Stomach (tissue), 9 donors: ENCODE data around the gene SLMAP. TPM values are rescaled to one million over a fixed set of nuclear protein-coding genes. Genes with fewer than 3 reads are reported as not detected.

Source experiments
- DNase-seq, 2 donors: peaks; one replicate each; pipeline versions ENCODE4 v3.0.0 to v3.0.0-alpha.2; 2013 to 2019
- H3K27ac ChIP-seq, 5 donors: fragments of 200-600 bp in 4 of 5; sonication (generic) in 4 of 5; one replicate each; pipeline ENCODE4 v1.5.1; 2013 to 2019; ENCODE audit warnings: mild to moderate bottlenecking in 1 of 5, moderate library complexity in 1 of 5
- H3K27me3 ChIP-seq, 3 donors: fragments of 200-600 bp; sonication (generic); one replicate each; pipeline ENCODE4 v1.5.1; 2017 to 2019; ENCODE audit warnings: mixed run types in 1 of 3
- H3K36me3 ChIP-seq, 4 donors: fragments of 200-600 bp; sonication (generic); 1 replicate in 3 of 4; 2 replicates in 1 of 4; pipeline ENCODE4 v1.5.1; 2016 to 2019
- H3K4me1 ChIP-seq, 4 donors: fragments of 200-600 bp; sonication (generic); one replicate each; pipeline ENCODE4 v1.5.1; 2016 to 2019
- H3K4me3 ChIP-seq, 4 donors: fragments of 200-600 bp; sonication (generic) in 3 of 4; one replicate each; pipeline ENCODE4 v1.5.1; 2016 to 2019; ENCODE audit warnings: mild to moderate bottlenecking in 1 of 4
- H3K9me3 ChIP-seq, 4 donors: fragments of 200-600 bp; sonication (generic); one replicate each; pipeline ENCODE4 v1.5.1; 2016 to 2019
- EP300 ChIP-seq: sonication (generic); formaldehyde crosslinking; IDR thresholded peaks from one replicate; pipeline ENCODE4 v1.6.1; 2017; ENCODE audit warnings: antibody characterized with exemption
- POLR2A ChIP-seq, 4 donors: fragments of 450-650 bp; IDR thresholded peaks; one replicate each; pipeline ENCODE4 v1.6.1; 2016; ENCODE audit warnings: antibody characterized with exemption in 4 of 4, control low read depth in 2 of 4, mild to moderate bottlenecking in 1 of 4, moderate library complexity in 1 of 4
- POLR2AphosphoS5 ChIP-seq, 3 donors: sonication (generic); formaldehyde crosslinking; IDR thresholded peaks; one replicate each; pipeline ENCODE4 v1.6.1; 2016; ENCODE audit warnings: antibody characterized with exemption in 3 of 3
- WGBS, 5 donors: extraction: QIAGEN DNeasy Blood & Tissue Kit in 3 of 5; methylation state at CpG; one replicate each; pipeline versions ENCODE4 v1.1.5 to v1.1.7; 2013 to 2018; 5-methylcytosine and 5-hydroxymethylcytosine counted together
- intact Hi-C: fragments of 100-400 bp; cut with DNase I; formaldehyde crosslinking; loops from one replicate; pipeline ENCODE4 v1.15.1; 2023; ENCODE audit warnings: low total_unique reads
- polyA plus RNA-seq, 3 donors: library from polyadenylated mRNA; stranded (reverse); fragments of 200-250 nt; gene quantifications; one replicate each; pipeline ENCODE4 v1.2.3, GENCODE V29; 2013
- total RNA-seq, 5 donors: library from RNA; depleted of rRNA; stranded (reverse); fragments of >200 nt; gene quantifications; one replicate each; pipeline versions ENCODE4 v1.1.0 to v1.2.3, GENCODE V29; 2014 to 2016
- TF ChIP-seq, protein P1 (sequence below), 7 experiments: fragments of 450-650 bp in 4 of 7; fragments of 200-600 bp in 3 of 7; sonication (generic) in 3 of 7; IDR thresholded peaks; one replicate each; pipeline ENCODE4 v1.5.1; 2016 to 2019; ENCODE audit warnings: antibody characterized with exemption in 7 of 7, control low read depth in 2 of 7, mild to moderate bottlenecking in 1 of 7
- donor health status: healthy with polysubstance abuse.
- donor health status: Bipolar disorder and iron deficiency.
- donor health status: healthy.

SLMAP gene
- total and polyA plus RNA-seq, 8 donors: 23.9 to 534 (median 133) TPM

DNA sequence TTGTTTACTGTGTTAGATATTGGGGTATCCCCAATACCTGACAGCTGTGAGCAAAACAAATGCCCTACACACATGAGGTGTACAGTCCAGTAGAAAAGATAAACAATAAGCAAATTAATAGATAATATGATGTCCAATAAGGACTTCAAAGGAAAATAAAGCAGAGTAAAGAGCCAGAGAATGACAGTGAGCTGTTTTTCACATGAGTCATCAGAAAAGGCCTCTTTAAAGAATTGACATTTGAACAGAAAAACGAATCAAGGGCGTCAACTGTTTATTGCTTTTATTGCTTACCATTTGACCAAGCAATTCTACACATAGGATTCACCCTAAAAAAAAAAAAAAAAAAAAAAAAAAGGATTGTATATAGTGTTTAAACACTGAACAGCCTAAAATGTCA is 155.5 kb downstream of the SLMAP start:
- DNase-seq: no peak
- Histone ChIP-seq H3K9me3 (no peaks in the 10 kb centered on the region), H3K4me3 (no peak overlapping the region), H3K27ac (no peak overlapping the region), H3K4me1 (peaks cover 0 to 32% (median 0%) of the 10 kb centered on the region in 4 donors), H3K36me3 (peaks cover 44 to 92% (median 78%) of the 10 kb centered on the region in 4 donors), H3K27me3 (no peaks in the 10 kb centered on the region)
- TF ChIP-seq, protein P1, sequence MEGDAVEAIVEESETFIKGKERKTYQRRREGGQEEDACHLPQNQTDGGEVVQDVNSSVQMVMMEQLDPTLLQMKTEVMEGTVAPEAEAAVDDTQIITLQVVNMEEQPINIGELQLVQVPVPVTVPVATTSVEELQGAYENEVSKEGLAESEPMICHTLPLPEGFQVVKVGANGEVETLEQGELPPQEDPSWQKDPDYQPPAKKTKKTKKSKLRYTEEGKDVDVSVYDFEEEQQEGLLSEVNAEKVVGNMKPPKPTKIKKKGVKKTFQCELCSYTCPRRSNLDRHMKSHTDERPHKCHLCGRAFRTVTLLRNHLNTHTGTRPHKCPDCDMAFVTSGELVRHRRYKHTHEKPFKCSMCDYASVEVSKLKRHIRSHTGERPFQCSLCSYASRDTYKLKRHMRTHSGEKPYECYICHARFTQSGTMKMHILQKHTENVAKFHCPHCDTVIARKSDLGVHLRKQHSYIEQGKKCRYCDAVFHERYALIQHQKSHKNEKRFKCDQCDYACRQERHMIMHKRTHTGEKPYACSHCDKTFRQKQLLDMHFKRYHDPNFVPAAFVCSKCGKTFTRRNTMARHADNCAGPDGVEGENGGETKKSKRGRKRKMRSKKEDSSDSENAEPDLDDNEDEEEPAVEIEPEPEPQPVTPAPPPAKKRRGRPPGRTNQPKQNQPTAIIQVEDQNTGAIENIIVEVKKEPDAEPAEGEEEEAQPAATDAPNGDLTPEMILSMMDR (IDR thresholded peaks at IDR 0.05): no peak
- no peak for TF ChIP-seq POLR2AphosphoS5 (IDR thresholded peaks at IDR 0.05)
- TF ChIP-seq POLR2A (IDR thresholded peaks at IDR 0.05): no peak
- 58 to 71% (median 66%) methylated on average over 2 of the region's 2 CpGs for WGBS, 5 donors
- intact Hi-C loops: no loop called here

DNA sequence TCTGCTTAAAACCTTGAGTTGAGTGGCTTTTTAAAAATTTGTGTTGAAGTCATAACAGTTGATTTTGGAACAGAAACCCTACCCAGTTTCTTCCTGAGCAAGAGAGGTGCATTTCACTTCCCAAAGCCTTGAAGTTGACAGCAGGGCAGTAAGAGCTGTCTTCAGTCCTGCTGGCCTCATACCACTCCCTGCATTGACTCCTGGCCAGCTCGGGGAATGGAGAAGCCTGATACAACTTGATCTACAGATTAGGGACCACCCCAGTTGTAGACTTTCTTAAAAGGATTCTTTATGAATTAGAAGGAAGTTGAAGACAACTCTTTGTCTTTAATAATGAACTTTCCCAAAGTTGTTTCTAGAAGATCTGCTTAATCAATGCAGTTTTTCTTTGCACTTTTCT is 161.5 kb downstream of the SLMAP start:
- peaks cover 0 to 25% (median 11%) of the 10 kb centered on the region in 4 donors for H3K4me1 ChIP-seq
- no peaks in the 10 kb centered on the region for H3K9me3 ChIP-seq
- DNase-seq: no peak
- H3K4me3 ChIP-seq: no peak overlapping the region
- peak overlapping the region in 4 of 5 donors; percentile 6 to 61 (median 53) for H3K27ac ChIP-seq
- intact Hi-C loops: no loop called here
- WGBS, 5 donors: 24 to 50% (median 42%) methylated on average over 1 of the region's 1 CpG
- H3K27me3 ChIP-seq: no peaks in the 10 kb centered on the region
- no peak for TF ChIP-seq POLR2A (IDR thresholded peaks at IDR 0.05)
- TF ChIP-seq, protein P1 (IDR thresholded peaks at IDR 0.05): no peak
- TF ChIP-seq EP300: no peak
- TF ChIP-seq POLR2AphosphoS5 (IDR thresholded peaks at IDR 0.05): no peak
- peaks cover 39 to 94% (median 87%) of the 10 kb centered on the region in 4 donors for H3K36me3 ChIP-seq

DNA sequence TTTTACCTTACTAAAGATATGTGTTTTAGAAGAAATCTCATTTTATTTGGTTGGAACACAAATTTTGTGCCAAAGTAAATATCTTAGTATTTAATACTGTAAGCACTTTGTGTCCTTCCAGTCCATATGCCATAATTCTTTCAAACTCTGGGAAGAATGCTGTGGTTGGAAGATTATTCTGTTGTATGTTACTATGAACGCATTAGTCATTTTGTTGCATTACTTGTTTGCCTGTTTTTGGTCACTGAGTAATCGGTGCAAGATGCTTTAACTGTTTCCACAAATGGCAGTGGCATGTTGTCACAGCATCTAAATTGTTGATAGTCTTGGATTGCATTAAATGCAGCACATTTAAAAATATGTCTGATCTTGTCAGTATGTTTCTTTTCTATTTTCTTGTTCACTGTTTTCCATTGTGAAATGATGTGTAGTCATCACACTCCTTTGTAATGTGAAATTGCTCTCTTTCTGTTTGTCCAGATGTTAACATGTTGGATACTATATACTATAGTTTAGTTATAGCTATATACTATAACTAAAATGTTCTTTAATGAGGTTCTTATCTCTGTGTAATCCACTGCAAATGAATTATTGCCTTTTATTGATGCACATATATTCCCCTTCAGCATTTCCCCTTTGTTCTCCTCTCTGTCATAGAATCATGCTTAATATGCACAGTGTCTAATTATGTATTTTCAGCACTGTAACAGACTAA is 162.2 kb downstream of the SLMAP start:
- WGBS, 5 donors: 45 to 64% (median 60%) methylated on average over 2 of the region's 2 CpGs
- Histone ChIP-seq H3K4me1 (peaks cover 0 to 32% (median 11%) of the 10 kb centered on the region in 4 donors), H3K4me3 (no peak overlapping the region), H3K36me3 (peaks cover 42 to 94% (median 88%) of the 10 kb centered on the region in 4 donors), H3K27me3 (no peaks in the 10 kb centered on the region), H3K9me3 (no peaks in the 10 kb centered on the region), H3K27ac (peak overlapping the region in 4 of 5 donors; percentile 6 to 61 (median 53))
- intact Hi-C loops: no loop called here
- DNase-seq: no peak
- TF ChIP-seq POLR2A (IDR thresholded peaks at IDR 0.05): no peak
- TF ChIP-seq EP300: no peak
- TF ChIP-seq, protein P1 (IDR thresholded peaks at IDR 0.05): no peak
- TF ChIP-seq POLR2AphosphoS5 (IDR thresholded peaks at IDR 0.05): peak in 1 of 3 donors; percentile 63

DNA sequence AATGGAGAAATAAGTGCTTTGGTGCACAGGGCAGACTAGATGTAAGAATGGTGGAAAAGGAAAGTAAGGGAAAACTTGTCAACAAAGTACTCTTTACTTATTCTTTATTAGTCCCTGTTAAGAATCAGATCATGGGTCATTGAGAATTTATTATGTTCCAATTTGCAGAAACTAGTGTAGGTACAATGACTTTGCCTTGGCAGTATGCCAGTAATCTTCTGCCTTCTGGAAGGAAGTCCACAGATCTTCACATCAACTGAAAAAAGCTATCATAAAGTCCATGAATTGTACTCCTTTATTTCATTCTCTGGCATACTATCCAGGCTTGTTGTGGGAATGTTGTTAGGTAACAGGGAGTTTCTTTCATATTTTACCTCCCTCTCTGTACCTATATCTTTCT is 163.9 kb downstream of the SLMAP start:
- intact Hi-C loops: no loop called here
- H3K4me3 ChIP-seq: no peak overlapping the region
- peaks cover 34 to 93% (median 87%) of the 10 kb centered on the region in 4 donors for H3K36me3 ChIP-seq
- H3K27me3 ChIP-seq: no peaks in the 10 kb centered on the region
- H3K4me1 ChIP-seq: peaks cover 0 to 32% (median 13%) of the 10 kb centered on the region in 4 donors
- peak overlapping the region in 1 of 5 donors; percentile 24 for H3K27ac ChIP-seq
- H3K9me3 ChIP-seq: no peaks in the 10 kb centered on the region
- no peak for TF ChIP-seq POLR2AphosphoS5 (IDR thresholded peaks at IDR 0.05)
- DNase-seq: no peak

DNA sequence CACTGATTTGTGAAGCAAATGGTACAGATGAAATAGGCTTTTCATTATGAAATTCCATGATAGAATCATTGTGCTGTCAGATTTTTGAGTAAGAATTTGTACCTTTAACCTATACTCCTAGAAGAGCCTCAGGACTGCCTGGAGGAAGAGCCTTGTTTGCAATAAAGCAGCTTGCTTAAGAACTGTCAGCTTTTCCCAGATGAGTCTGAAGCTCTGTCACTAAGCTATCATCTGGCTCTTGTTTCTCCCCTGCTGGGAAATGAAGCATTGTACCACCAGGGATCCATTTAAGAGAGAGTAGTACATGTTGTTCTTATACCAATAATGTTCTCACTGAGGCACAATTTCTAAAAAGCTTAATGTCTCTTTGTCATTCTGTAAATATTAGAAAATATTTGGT is 167.0 kb downstream of the SLMAP start:
- DNase-seq: no peak
- no peaks in the 10 kb centered on the region for H3K9me3 ChIP-seq
- H3K27me3 ChIP-seq: no peaks in the 10 kb centered on the region
- peaks cover 0 to 42% (median 13%) of the 10 kb centered on the region in 4 donors for H3K4me1 ChIP-seq
- peaks cover 14 to 90% (median 85%) of the 10 kb centered on the region in 4 donors for H3K36me3 ChIP-seq
- H3K27ac ChIP-seq: peak overlapping the region in 2 of 5 donors; percentile 13 to 49
- H3K4me3 ChIP-seq: no peak overlapping the region
- TF ChIP-seq POLR2AphosphoS5 (IDR thresholded peaks at IDR 0.05): no peak
- no peak for TF ChIP-seq EP300
- TF ChIP-seq, protein P1 (IDR thresholded peaks at IDR 0.05): no peak
- no peak for TF ChIP-seq POLR2A (IDR thresholded peaks at IDR 0.05)
- intact Hi-C loops: no loop called here
